HG03457 (cell line): ENCODE results near the gene GLDC.
A peak's percentile ranks its signal among the peaks of the same experiment; 100 is the strongest.
"Not testable (repeated sequence)": the region's sequence is repeated elsewhere in the genome, so short reads cannot be mapped to it uniquely, and the experiment has no call there.

Experiments used
- ATAC-seq: cut with Tn5 transposase; IDR thresholded peaks from one replicate; pipeline ENCODE4 v1.9.1; 2021; ENCODE audit warnings: moderate number of reproducible peaks; ENCODE audit not compliant: unreplicated experiment

Gene GLDC

GRCh38 chr9:6575324-6576034 is 70.0 kb downstream of the GLDC start:
- peak; percentile 70 for ATAC-seq

GRCh38 chr9:6567140-6567591 is 78.4 kb downstream of the GLDC start:
- no peak for ATAC-seq

DNA sequence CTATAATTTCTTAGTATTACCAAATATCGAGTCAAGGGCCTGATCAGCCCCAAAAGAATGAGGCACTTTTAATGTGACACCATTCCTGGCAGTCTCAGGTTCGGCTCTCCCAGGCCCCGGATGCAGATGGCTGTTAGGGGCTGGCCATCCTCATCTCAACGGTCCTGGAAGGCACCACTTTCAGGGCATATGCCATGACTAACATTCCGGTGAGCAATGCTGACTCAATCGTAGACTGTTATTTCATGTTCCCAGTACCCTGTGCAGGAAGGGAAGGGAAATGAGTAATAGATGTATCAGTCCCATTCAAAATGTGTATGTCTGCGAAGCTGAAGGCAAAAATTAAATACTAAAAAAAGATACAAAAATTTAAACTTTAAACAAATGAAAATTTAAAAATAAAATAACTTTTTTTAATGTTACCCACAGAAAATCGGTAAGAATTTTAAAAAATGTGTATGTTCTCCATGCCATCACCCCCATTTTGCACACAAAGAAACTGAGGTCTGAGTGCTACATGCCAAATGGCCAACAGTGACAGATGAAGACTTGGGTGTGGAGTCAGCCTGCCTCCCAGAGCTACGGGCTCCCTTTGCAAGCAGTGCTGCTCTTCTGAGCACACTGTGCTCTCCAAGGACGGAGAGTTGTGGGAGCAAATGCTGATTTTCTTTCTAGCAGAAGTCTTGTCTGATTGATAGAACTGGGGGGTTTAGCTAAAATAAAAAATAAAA is 79.0 kb downstream of the GLDC start:
- no peak for ATAC-seq

- ATAC-seq = no peak
These were observed 80.2 kb downstream of the GLDC start for GRCh38 chr9:6565312-6565711.

DNA sequence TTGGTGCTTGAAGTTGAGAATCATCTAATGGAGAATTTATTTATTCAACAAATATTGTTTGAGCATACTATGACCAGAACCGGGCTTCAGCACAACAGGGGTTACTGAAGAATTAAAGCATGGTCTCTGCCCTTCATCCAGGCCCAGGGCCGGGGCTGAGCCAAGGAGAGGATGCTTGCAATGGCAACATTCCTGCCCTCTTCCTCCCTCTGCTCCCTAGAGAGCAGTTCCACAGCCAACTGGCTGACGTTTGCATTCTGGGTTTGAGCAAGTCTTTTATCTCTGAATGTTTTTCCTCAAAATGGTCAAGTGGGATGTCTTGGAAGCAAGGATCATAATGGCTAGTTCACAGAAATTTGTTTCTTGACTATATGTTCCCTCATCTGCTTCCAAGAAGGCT is 80.7 kb downstream of the GLDC start:
- ATAC-seq = no peak

GRCh38 chr9:6564360-6564759 is 81.2 kb downstream of the GLDC start:
- no peak for ATAC-seq

DNA sequence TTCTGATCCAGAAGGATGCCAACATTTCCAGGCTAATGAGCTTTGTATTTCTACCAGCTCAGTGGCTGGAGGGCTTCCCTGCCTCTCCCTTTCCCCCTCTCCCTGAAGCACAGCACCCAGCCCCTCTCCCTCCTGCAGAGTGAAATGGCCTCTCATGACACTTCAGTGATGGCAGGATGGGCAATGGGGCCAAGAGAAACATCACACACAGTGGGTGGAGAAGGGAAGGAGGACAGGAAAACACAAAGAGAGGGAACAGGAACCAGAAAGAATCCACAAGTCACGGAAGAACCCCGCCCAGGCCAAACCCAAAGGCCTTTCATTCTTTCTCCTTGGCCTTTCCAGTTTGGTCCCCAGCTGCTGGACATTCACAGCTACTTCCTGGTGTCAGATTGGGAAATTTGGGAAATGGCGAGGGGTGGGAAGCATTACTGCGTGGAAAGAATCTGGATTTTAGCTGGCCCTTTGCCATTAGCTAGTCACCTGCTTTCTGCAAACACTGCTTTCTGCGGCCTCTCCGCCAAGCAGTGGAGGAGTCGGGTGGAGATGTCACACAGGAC is 82.6 kb downstream of the GLDC start:
- ATAC-seq = no peak

DNA sequence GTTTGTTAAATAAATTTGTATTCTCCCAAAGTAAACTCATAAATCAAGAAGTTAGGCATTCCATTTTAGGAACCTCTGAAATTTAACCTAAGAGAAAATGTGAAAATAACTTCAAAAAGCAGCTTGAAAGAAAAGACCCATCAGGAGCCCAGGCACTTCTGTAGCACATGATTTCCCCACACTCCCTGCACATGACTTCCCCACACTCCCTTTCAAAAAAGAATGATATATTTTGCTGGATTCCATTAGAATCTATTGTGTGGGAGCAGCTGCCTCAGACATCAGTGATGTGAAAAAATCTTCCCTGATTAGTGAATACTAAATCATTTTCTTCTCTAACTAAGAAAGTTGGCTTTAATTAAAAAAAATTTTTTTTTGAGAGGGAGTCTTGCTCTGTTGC is 83.3 kb downstream of the GLDC start:
- ATAC-seq = no peak

- ATAC-seq = no peak
These were observed 87.5 kb downstream of the GLDC start for GRCh38 chr9:6557883-6558616.

- no peak for ATAC-seq
These were observed 91.7 kb downstream of the GLDC start for GRCh38 chr9:6553866-6554265.

GRCh38 chr9:6552498-6553121 is 92.9 kb downstream of the GLDC start:
- ATAC-seq = no peak

DNA sequence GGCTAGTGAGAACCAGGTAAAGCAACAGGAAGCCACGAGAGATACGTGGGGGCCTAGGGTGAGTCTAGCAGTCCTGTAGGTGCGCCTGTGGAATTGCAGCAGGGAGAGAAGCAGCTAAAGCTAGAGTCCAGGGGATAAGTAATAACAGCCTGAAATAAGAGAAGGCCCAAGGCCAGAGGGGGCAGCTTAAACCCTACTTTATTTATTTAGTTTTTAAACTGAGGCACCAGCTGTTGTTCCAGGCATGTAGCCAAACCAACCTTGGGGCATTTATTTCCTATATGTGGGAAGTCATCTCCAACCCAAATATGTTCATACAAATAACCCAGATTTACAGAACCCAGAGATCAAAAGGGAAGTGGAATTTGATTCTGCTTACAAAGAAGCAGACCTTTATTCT is 93.5 kb downstream of the GLDC start:
- ATAC-seq = no peak

GRCh38 chr9:6551136-6551535 is 94.4 kb downstream of the GLDC start:
- ATAC-seq = no peak

GRCh38 chr9:6549106-6549800 is 96.3 kb downstream of the GLDC start:
- ATAC-seq = no peak

GRCh38 chr9:6545017-6545691 is 100.4 kb downstream of the GLDC start:
- ATAC-seq = no peak

GRCh38 chr9:6543204-6543603 is 102.3 kb downstream of the GLDC start:
- ATAC-seq = no peak

GRCh38 chr9:6542617-6543016 is 102.9 kb downstream of the GLDC start:
- not testable (repeated sequence) for ATAC-seq

DNA sequence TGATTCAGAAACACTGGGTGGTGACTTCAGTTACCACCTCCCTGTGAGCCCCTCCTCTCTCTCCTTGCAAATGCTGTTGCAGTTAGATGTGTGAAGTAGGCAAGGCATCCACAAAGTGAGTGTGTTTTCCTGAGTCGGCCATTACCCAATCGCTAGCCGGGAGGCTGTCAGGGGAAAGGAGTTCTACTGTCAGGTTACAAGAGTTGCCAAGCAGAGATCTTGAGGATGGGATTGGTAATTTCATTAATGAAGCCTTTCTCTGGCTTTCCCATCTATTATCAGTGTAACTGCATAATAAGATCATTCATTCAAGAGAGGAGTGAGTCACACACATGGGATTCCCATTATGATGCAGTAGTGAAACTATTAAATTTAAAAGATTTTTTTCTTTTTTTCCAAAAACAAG is 106.9 kb downstream of the GLDC start:
- no peak for ATAC-seq

DNA sequence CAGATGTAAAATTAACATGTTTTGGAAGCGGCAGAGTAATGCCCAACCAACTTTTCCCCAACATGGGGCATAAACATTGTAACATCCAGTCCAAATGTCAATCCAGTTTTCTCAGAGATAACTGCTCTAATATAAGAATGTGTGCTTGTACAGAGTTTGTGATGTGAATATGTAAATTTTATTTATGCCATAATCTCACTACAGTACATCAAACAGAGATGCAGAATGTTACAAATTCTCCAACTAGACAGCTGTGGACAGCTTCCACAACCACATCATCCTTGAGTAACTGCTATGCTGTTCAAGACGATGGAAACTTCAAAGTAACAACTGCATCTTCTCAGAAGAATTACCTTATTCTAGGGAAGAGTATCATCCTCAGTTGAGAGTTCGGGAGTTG is 109.9 kb downstream of the GLDC start:
- no peak for ATAC-seq
